GM18526 (cell line): ENCODE data around the gene TNFSF10.

ENCODE experiments used
- POLR2A ChIP-seq: IDR thresholded peaks from 3 replicates; pipeline ENCODE4 v1.6.1; 2011; ENCODE audit not compliant: insufficient read length; ENCODE audit errors: extremely low read depth

TNFSF10 gene

DNA sequence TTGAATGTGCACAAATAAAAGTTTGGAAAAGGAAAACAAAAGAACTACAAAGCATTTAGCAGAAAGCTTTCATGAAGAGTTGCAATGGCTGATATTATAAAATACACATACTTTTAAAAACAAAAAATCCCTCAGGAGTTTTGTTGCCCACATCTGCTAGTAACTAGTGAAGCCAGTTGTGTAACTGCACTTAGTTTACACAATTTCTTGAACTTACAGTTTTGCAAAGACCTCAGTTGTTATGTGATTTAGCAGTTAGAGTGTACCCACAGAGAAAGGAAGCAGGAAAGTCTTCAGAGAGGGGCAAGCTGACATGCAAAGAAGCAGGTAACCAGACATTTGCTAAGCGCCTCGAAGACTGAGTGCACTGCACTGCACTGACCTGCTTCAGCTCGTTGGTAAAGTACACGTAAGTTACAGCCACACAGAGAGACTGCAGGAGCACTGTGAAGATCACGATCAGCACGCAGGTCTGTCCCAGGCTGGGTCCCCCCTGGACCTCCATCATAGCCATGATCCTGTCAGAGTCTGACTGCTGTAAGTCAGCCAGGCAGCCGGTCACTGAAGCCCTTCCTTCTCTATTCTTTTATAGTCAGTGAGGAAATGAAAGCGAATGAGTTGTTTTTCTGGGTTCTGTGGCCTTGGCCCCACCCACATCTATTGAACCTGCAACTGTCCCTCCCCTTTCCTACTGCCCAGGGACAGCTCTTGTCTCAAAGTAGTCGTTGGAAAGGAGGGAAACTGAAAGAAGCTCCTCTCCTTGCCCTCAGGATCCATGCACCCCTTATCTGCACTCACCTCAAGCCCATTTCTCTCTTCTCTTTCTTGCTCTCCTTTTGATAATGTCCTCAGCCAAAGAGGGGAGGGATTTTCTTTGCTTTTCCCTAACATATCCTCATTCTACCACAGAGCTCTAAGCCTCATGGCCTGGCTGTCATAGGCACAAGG is at the start of gene TNFSF10:
TNFSF10 (minus strand) TSS at position 560 of the 948 bp plus-strand sequence; CDS start at position 514, 46 bp downstream.
- TF ChIP-seq POLR2A: peak; percentile 97

DNA sequence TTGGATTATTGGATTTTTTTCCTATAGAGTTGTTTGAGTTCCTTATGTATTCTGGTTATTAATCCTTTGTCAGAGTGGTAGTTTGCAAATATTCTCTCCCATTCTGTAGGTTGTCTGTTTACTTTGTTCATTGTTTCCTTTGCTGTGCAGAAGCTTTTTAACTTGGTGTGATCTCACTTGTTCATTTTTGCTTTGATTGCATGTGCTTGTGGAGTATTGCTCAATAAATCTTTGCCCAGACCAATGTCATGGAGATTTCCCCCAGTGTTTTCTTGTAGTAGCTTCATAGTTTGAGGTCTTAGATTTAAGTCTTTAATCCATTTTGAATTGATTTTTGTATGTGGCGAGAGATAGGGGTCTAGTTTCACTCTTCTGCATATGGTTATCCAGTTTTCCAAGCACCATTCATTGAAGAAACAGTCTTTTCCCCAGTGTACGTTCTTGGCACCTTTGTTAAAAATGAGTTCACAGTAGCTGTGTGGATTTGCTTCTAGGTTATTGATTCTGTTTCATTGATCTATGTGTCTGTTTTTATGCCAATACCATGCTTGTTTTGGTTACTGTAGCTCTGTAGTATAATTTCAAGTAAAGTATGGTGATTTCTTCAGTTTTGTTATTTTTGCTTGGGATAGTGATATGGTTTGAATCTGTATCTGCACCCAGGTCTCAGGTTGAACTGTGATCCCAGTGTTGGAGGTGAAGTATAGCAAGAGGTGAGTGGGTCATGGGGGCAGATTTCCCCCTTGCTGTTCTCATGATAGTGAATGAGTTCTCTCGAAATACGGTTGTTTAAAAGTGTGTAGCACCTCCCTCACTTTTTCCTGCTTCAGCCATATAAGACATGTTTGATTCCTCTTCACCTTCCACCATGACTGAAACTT is 46.1 kb upstream of the TNFSF10 start:
- no peak for TF ChIP-seq POLR2A

GRCh38 chr3:172568701-172569100 is 45.5 kb upstream of the TNFSF10 start:
- no peak for TF ChIP-seq POLR2A

DNA sequence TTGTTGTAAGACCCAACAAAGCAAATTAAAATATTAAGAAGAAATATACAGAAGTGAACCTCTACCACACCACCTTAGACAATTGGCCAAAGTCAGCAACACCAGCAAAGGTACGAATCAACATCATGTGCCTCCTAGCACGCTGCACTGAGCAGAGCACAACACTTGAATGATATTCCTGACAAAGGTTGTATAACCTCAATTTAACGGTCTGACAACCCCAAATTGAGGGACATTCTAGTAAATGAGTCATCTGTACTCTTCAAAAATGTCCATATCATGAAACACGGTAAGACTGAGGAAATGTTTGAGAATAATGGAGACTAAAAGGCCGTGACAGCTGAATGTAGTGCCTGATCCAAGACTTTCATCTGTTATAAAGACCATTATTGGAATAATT is 41.3 kb upstream of the TNFSF10 start:
- no peak for TF ChIP-seq POLR2A

GRCh38 chr3:172562871-172563865 is 39.9 kb upstream of the TNFSF10 start:
- TF ChIP-seq POLR2A: no peak

DNA sequence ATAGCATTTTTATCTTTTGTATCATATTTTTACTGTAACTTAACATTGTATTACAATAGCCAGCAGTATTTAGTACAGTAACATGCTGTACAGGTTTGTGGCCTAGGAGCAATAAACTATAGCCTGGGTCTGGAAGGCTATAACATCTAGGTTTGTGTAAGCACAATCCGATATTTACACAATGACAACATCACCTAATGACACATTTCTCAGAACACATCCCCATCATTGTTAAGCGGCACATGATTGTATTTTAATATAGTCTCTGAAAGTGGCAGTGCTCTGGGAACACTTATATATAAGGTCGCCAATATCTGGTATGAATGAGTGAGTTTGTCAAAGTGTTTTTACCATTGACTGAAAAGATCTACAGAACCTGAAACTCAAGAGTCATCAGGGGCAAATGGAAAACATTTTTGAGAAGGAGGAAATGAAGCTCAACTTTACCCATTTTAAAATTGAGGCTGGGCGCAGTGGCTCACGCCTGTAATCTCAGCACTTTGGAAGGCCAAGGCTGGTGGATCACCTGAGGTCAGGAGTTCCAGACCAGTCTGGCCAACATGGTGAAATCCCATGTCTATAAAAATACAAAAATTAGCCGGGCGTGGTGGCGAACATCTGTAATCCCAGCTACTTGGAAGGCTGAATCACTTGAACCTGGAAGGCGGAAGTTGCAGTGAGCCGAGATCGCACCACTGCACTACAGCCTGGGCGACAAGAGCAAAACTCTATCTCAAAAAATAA is 38.8 kb upstream of the TNFSF10 start:
- TF ChIP-seq POLR2A: no peak

GRCh38 chr3:172560586-172560985 is 37.4 kb upstream of the TNFSF10 start:
- no peak for TF ChIP-seq POLR2A

- TF ChIP-seq POLR2A: no peak
Observed at GRCh38 chr3:172560026-172560425, 36.8 kb upstream of the TNFSF10 start.

GRCh38 chr3:172559020-172559419 is 35.8 kb upstream of the TNFSF10 start:
- no peak for TF ChIP-seq POLR2A

- TF ChIP-seq POLR2A: no peak
Observed at GRCh38 chr3:172557515-172558220, 34.4 kb upstream of the TNFSF10 start.

GRCh38 chr3:172553526-172554252 is 30.5 kb upstream of the TNFSF10 start:
- no peak for TF ChIP-seq POLR2A

DNA sequence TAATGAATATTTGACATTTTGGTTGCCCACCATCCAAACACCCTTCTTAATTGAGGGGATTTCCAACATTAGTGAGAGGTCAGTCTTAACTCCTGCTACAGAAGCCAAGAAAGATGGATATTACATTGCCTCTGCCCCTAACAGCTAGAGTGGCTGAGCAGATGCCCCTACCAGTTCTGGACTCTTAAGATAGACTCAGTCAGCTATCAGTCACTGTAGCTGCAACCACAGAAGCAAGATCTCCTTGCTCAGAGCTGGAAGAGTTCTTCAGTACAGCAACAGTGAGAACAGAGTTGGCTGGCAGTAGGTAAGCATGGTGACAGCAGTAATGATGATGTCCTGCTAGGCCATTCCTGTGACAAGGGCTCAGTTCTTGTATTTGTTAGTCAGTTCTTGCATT is 29.4 kb upstream of the TNFSF10 start:
- TF ChIP-seq POLR2A: no peak

DNA sequence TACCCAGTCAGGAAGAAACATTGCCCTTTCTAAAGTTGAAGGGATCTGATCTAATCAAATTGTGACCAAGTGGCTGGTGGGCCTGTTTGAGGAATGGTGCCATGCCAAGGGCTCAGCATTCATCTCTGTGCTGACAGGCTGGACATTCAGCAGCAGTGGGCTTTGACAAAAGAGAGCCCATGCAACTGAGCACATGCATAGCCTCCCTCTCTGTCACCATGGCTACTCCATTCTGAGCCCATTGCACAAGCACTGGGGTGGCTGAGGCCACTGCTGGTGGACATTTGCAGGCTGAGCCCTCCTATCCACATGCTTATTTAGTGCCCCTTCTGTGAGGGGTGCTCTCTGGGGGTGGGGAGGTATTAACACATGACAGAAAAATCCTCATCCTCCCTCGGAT is 28.6 kb upstream of the TNFSF10 start:
- TF ChIP-seq POLR2A: no peak
